AG08396 (cell line): ENCODE data around the gene PYHIN1.

ENCODE experiments used
- DNase-seq: peaks from one replicate; pipeline ENCODE4 v3.0.0; 2012; ENCODE audit warnings: low spot score, mixed read lengths

The PYHIN1 gene

GRCh38 chr1:159014851-159015250 lies 83.5 kb downstream of the PYHIN1 start:
- no peak for DNase-seq

- peak; percentile 72 for DNase-seq
Measured at GRCh38 chr1:159015440-159015909, 84.1 kb downstream of the PYHIN1 start.

GRCh38 chr1:159023723-159024122 lies 92.4 kb downstream of the PYHIN1 start:
- DNase-seq, result no peak

- DNase-seq, result no peak
Measured at GRCh38 chr1:159025043-159025442, 93.7 kb downstream of the PYHIN1 start.
